IMR-90 (cell line): ENCODE results near the gene SCFD2.

Experiments used
- CEBPB ChIP-seq: IDR thresholded peaks from 2 replicates; pipeline ENCODE4 v1.6.1; 2012; ENCODE audit warnings: low read depth, low read length, improper control_type of control experiment
- MXI1 ChIP-seq: IDR thresholded peaks from 2 replicates; pipeline ENCODE4 v1.6.1; 2012; ENCODE audit warnings: low read depth, mild to moderate bottlenecking, low read length, moderate library complexity, borderline replicate concordance
- NFE2L2 ChIP-seq: fragments of 150-350 bp; IDR thresholded peaks from 2 replicates; pipeline ENCODE4 v1.6.1; 2016; ENCODE audit warnings: low read depth, mild to moderate bottlenecking, low read length
- POLR2A ChIP-seq: IDR thresholded peaks from 2 replicates; pipeline ENCODE4 v1.6.1; 2012; ENCODE audit warnings: mild to moderate bottlenecking, low read depth, low read length
- RAD21 ChIP-seq: IDR thresholded peaks from 2 replicates; pipeline ENCODE4 v1.6.1; 2012; ENCODE audit warnings: low read length, improper control_type of control experiment
- RCOR1 ChIP-seq: IDR thresholded peaks from 2 replicates; pipeline ENCODE4 v1.6.1; 2012; ENCODE audit warnings: mild to moderate bottlenecking, low read length, improper control_type of control experiment; ENCODE audit not compliant: insufficient replicate concordance
- RFX5 ChIP-seq: IDR thresholded peaks from 2 replicates; pipeline ENCODE4 v1.8.0; 2012; ENCODE audit warnings: low read depth, mild to moderate bottlenecking, low read length, moderate library complexity
- SMC3 ChIP-seq: fragments of 150-350 bp; IDR thresholded peaks from 2 replicates; pipeline ENCODE4 v1.6.1; 2016; ENCODE audit warnings: low read depth, mild to moderate bottlenecking, antibody characterized with exemption, low read length, moderate library complexity
- USF2 ChIP-seq: fragments of 150-350 bp; IDR thresholded peaks from 2 replicates; pipeline ENCODE4 v1.6.1; 2017; ENCODE audit warnings: mild to moderate bottlenecking, antibody characterized with exemption, low read length, low read depth
- TF ChIP-seq, protein P1 (sequence below): conservative IDR thresholded peaks from 2 replicates; pipeline ENCODE4 v1.5.1; 2012; ENCODE audit warnings: mild to moderate bottlenecking, low read depth, low read length, improper control_type of control experiment

DNA sequence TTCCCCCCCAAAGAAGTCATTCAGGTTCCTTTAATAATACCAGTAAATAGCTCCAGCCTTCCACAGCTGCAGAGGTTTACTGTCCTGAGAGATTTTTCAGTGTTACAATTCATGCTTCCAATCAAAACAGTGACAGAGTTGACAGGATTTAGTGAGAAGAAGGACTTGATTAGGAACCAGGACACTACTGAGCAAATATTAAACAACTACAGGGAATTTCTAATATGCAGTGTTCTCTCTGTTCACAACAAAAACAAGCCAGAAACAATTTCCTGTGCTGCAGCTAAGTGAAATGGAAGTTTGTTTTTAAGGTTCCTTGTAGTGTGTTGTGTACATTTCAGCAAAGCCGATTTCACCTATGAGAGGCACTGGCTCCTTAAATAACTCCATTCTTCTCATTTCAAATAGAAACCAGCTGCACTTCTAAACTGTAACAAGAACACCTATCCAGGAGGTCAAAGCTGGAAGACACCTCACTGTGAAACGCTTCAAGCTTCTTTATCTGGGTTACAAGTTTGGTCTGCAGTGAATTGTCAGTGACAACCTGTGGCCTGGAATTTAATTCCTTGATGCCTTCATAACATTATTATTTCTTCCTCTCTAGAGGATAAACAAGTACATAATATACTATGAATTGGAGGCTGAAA is 354.5 kb downstream of the SCFD2 start:
- no peak for TF ChIP-seq RAD21
- TF ChIP-seq, protein P1, sequence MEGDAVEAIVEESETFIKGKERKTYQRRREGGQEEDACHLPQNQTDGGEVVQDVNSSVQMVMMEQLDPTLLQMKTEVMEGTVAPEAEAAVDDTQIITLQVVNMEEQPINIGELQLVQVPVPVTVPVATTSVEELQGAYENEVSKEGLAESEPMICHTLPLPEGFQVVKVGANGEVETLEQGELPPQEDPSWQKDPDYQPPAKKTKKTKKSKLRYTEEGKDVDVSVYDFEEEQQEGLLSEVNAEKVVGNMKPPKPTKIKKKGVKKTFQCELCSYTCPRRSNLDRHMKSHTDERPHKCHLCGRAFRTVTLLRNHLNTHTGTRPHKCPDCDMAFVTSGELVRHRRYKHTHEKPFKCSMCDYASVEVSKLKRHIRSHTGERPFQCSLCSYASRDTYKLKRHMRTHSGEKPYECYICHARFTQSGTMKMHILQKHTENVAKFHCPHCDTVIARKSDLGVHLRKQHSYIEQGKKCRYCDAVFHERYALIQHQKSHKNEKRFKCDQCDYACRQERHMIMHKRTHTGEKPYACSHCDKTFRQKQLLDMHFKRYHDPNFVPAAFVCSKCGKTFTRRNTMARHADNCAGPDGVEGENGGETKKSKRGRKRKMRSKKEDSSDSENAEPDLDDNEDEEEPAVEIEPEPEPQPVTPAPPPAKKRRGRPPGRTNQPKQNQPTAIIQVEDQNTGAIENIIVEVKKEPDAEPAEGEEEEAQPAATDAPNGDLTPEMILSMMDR = no peak
- no peak for TF ChIP-seq POLR2A
- no peak for TF ChIP-seq CEBPB
- no peak for TF ChIP-seq USF2
- TF ChIP-seq NFE2L2 = no peak
- TF ChIP-seq RFX5 = no peak
- TF ChIP-seq RCOR1 = no peak
- TF ChIP-seq SMC3 = no peak
- no peak for TF ChIP-seq MXI1
